ENCODE data around the gene CTSC.
"Not testable (repeated sequence)": the region's sequence is repeated elsewhere in the genome, so short reads cannot be mapped to it uniquely, and the experiment has no call there.

The CTSC gene

GRCh38 chr11:88352139-88352538, 14.6 kb upstream of the CTSC start:
- no peak for DNase-seq (ENCODE audit: low spot score)

- no peak for DNase-seq (ENCODE audit: low spot score)
Measured at GRCh38 chr11:88348870-88349269, 11.3 kb upstream of the CTSC start.

GRCh38 chr11:88345949-88346348, 8.4 kb upstream of the CTSC start:
- DNase-seq (ENCODE audit: low spot score) = no peak

DNA sequence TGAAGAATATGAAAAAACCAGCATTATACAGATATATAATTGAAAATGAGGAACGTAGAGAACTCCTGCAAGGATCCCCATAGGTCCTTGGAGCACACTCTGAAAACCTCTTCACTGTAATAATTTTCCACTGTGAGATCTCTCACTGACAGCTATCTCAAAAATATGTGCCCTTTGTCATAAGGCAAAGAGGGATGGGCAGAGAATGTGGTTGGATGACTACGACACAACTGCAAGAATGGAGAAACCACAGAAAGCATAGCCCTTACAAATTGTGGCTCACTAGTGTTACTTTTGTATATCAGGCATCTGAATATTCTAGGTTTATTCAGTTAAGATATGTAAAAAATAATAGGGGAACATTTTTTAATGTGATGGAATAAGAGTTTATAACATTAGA, 7.9 kb upstream of the CTSC start:
- DNase-seq (ENCODE audit: low spot score) = no peak

- DNase-seq (ENCODE audit: low spot score) = no peak
Measured at GRCh38 chr11:88344869-88345268, 7.3 kb upstream of the CTSC start.

DNA sequence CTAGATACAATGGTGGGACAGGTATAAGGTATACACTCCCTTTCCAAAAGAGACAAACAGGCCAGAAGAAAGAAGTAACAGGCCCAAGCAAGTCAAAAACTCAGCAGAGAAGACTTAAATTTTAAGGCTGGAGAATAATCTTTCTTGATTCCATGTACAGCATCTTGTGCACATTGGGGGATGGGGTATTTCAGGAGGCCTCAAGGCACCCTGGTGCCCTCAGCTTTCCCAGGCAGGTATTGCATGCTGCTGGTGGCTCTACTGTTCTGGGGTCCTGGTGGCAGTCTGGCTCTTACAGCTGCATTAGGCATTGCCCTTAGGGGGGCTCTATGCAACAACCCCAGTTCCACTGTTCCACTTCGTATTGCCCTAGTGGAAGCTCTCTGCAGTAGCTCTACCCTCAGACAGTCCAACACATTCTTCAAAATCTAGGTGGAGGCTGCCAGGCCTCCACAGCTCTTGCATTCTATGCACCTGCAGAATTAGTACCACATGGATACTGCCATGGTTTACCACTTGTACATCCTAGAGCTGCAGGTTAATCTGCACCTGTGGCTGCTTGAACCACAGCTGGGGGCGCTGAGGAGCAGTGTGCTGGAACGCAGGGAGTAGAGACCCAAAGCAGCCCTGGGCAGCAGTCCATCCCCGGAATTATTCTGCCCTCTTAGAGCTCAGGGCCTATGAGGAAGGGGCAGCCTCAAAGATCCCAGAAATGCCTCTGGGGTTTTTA, 4.2 kb upstream of the CTSC start:
- no peak for DNase-seq (ENCODE audit: low spot score)

DNA sequence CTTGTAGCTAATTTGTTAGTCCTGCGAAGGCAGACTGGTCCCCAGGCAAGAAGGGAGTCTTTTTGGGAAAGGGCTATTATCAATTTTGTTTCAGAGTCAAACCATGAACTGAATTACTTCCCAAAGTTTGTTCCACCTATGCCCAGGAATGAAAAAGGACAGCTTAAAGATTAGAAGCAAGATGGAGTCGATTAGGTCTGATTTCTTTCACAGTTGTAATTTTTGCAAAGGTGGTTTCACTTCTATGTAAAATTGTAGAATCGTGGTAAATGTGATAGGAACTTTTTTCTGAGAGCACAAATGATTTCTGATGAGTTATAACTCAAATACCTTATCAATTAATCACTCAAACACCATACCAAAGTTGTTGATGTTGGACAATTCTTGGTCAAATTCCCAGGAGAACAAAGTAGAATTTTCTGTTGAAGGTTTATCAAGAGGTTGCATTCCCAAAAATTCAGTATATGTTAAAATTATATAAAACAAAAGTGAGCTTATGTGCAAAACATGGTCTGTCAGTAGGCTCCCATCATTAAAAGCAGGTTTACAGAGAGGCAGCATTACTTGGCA, 2.9 kb upstream of the CTSC start:
- no peak for DNase-seq (ENCODE audit: low spot score)

- DNase-seq (ENCODE audit: low spot score) = peak; percentile 26
Measured at GRCh38 chr11:88337987-88338668, 592 bp upstream of the CTSC start.

DNA sequence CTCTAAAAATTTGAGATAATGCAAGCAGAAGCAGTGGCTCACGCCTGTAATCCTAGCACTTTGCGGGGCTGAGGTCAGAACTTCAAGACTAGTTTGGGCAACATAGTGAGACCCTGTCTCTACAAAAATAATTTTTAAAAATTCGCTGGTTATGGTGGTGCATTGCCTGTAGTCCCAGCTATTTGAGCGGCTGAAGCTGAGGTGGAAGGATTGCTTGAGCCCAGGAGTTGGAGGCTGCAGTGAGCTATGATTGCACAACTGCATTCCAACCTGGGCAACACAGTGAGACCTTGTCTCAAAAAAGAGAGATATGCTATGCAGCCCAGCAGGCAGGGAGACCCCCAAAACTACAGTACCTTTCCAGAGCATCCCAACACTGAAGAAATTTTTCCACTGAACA, 2.3 kb downstream of the CTSC start:
- no peak for DNase-seq (ENCODE audit: low spot score)

DNA sequence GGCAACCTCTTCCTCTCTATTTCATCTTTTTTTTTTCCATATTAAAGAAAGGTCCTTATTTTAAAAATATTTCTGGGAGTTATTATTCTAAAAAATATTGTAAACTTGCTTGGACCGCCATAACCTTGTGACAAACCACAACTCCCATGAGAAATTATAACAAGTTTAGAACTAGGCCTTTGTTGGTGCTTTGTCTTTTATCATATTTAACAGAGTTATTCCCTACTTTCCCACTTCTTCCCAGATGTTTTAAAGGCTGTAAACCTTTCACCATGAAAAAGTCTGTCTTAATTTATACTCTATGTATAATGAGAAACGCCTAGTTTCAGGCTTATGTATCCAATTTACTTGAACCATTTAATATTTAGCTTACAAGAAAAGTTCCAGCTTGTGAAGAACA, 3.7 kb downstream of the CTSC start:
- DNase-seq (ENCODE audit: low spot score) = no peak

- DNase-seq (ENCODE audit: low spot score) = no peak
Measured at GRCh38 chr11:88332851-88333250, 4.7 kb downstream of the CTSC start.

DNA sequence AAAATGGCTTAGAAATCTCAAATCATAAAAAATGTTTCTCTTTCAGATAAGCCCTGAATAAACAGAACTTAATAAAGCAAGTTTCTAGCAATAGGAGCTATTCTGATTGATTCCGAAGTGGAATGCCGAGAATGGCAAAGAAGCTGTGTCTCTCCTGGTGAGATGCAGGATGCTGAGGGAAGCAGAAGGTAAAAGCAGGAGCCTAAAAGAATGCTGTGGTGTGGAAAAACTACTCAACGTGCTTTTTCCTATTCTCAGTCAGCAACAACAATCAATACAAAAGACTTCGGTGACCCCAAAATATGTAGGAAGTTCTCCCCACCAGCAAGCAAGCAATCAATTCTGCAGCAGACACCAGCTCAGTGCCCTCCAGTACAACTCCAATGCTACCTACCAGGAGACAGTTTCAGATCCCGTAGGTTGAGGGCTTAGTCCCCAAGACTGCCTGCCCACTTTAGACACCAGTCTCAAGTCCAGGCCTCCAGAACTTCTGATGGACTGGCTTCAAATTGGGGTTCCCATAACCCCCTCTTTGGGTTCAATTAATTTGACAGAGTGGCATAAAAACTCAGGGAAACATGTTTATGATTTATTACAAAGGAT, 6.6 kb downstream of the CTSC start:
- no peak for DNase-seq (ENCODE audit: low spot score)

- DNase-seq (ENCODE audit: low spot score) = no peak
Measured at GRCh38 chr11:88329563-88330250, 7.8 kb downstream of the CTSC start.

DNA sequence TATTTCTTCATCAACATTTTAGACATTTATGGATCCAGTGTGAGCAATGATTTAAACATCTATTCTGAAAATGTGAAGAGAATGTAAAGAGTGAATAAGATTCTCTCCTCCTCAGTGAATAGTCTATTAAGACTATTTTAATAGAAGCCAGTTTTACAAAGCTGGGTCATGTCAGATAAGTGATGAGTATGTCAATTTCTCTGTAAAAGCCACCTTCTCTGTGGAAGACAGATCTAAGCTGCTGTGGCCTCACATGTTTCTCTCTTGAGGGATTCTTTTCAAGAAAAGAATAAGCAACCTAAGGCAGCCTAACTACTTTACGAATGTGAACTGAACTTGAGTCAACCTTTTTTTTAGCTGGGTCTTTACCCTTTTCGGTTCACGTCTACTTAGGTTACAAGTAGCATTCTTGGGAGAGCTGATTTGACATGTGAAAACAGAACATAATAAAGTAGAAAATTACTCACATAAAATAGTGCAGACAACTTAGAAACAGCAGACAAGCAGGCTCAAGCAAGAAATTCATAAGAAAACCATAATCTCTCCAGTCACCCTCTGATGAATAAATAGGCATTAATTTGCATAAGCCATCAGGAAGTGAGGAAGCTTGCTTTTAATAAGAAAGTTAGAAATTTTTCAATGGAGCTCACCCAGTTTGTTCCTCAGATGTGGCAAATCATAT, 9.9 kb downstream of the CTSC start:
- DNase-seq (ENCODE audit: low spot score) = no peak

GRCh38 chr11:88327061-88327460, 10.5 kb downstream of the CTSC start:
- no peak for DNase-seq (ENCODE audit: low spot score)

DNA sequence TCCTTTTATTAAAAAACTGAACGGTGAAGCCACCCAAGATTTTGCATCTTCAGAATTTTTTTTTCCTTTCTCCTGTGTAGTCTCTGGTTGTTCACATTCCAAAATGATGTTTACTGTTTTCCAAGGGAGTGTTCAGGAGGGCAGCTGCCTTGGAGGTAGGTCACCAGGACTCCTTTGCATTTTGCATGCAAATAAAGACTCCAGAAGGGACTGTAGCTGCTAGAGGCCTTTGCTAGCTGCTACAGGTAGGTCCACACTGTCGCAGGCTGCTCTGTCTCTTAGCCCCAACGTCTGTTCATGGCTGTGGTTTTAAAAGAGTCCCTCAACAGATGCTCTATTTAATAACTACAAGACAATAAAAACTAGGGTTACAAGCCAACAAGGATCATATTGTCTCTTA, 11.4 kb downstream of the CTSC start:
- DNase-seq (ENCODE audit: low spot score) = no peak

DNA sequence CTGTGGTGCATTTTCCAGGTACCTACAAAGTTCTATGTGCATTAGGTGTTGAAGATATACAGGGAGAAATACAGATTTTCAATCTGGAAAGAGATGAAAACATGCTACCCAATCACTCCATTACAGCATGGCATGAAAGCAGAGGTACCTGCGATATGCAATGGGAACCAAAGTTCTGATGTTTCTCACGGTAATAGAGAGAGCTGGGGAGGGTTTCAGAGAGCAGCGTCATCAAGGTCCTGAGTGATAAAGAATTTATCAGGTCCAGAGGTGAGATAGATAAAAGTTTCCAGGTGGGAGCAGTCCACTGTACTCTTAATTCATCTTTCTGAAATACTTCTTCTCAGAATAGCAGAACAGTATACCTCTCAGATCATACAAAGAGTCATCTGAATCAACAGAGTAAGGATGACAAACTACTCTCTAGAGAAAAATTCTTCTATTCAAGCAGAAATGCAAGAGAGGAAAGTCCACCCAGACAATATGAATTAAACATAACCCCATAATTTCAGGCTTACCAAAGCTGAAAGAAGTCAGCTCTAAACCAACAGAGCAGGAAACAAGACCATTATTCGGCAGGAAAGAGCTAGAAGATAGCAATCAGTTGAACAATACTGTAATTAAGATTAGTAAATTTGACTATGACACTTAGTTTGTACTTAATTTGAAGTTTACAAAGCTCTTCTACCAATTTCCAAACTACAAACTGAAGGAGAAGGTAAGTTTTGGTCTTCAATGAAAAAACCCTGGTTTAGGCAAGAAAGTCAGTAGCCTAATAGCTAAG, 12.8 kb downstream of the CTSC start:
- no peak for DNase-seq (ENCODE audit: low spot score)

GRCh38 chr11:88322881-88323280, 14.7 kb downstream of the CTSC start:
- DNase-seq (ENCODE audit: low spot score) = not testable (repeated sequence)

GRCh38 chr11:88321412-88321811, 16.1 kb downstream of the CTSC start:
- DNase-seq (ENCODE audit: low spot score) = not testable (repeated sequence)

- DNase-seq (ENCODE audit: low spot score) = no peak
Measured at GRCh38 chr11:88320149-88320559, 17.4 kb downstream of the CTSC start.

- no peak for DNase-seq (ENCODE audit: low spot score)
Measured at GRCh38 chr11:88318017-88318416, 19.5 kb downstream of the CTSC start.

Measured in D341Med (cell line).